ENCODE measurements around the gene TNFAIP1.

Gene TNFAIP1

GRCh38 chr17:28318759-28319597 lies 16.6 kb upstream of the TNFAIP1 start, which contains the start of gene TMEM97:
Gene TMEM97, plus strand, starts transcription at chr17:28319200. Its CDS starts 40 bp downstream, at chr17:28319240.
- H3K4me3 ChIP-seq (ENCODE audit: low read depth, low read length) = peak within 1 kb of the TSS; percentile 58
- TF ChIP-seq CTCF (IDR thresholded peaks at IDR 0.05; ENCODE audit: low read depth, low read length) = no peak

GRCh38 chr17:28319598-28319935 lies 16.0 kb upstream of the TNFAIP1 start:
- H3K4me3 ChIP-seq (ENCODE audit: low read depth, low read length) = peak overlapping the region; percentile 58
- no peak for TF ChIP-seq CTCF (IDR thresholded peaks at IDR 0.05; ENCODE audit: low read depth, low read length)

- peak overlapping the region; percentile 58 for H3K4me3 ChIP-seq (ENCODE audit: low read depth, low read length)
- no peak for TF ChIP-seq CTCF (IDR thresholded peaks at IDR 0.05; ENCODE audit: low read depth, low read length)
These were observed 15.1 kb upstream of the TNFAIP1 start for GRCh38 chr17:28320215-28321061.

- no peak for TF ChIP-seq CTCF (IDR thresholded peaks at IDR 0.05; ENCODE audit: low read depth, low read length)
These were observed 11.3 kb upstream of the TNFAIP1 start for GRCh38 chr17:28324267-28324745.

GRCh38 chr17:28324781-28325180 lies 10.8 kb upstream of the TNFAIP1 start:
- TF ChIP-seq CTCF (IDR thresholded peaks at IDR 0.05; ENCODE audit: low read depth, low read length) = no peak
- no peak overlapping the region for H3K4me3 ChIP-seq (ENCODE audit: low read depth, low read length)

More at GRCh38 chr17:28324267-28324745, 11.3 kb upstream of the TNFAIP1 start:
- no peak overlapping the region for H3K4me3 ChIP-seq (ENCODE audit: low read depth, low read length)

GRCh38 chr17:28325211-28325610 lies 10.3 kb upstream of the TNFAIP1 start:
- TF ChIP-seq CTCF (IDR thresholded peaks at IDR 0.05; ENCODE audit: low read depth, low read length) = no peak
- H3K4me3 ChIP-seq (ENCODE audit: low read depth, low read length) = no peak overlapping the region

Data from WI38 (cell line).